ENCODE data around the gene AK9. TPM values are rescaled to one million over a fixed set of nuclear protein-coding genes. Genes with fewer than 3 reads are reported as not detected.

Gene AK9
- total RNA-seq, 2 donors from 2014 or later: 10.4 to 12.3 TPM

DNA sequence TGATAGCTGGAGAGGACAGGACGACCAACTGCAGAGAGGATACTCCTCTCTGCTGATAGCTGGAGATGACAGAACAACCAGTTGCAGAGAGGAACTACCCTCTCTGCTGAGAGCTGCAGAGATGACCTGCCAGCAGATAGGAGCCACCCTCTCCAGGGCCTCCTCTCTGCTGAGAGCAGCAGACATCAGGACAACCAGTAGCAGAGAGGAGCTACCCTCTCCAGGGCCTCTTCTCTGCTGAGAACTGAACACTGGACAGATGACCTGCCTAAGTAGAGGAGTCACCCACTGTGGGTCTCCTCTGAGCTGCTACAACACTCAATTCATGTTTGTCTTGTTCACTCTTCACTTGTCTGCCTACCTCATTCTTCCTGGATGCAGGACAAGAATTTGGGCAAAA lies 180.6 kb downstream of the AK9 start:
- DNase-seq (ENCODE audit: low spot score): no peak
- Histone ChIP-seq H3K4me1 (no peaks in the 10 kb centered on the region), H3K9me3 (no peaks in the 10 kb centered on the region), H3K27me3 (no peaks in the 10 kb centered on the region), H3K36me3 (no peaks in the 10 kb centered on the region), H3K4me3 (no peak overlapping the region), H3K27ac (no peak overlapping the region)
- TF ChIP-seq, protein P1, sequence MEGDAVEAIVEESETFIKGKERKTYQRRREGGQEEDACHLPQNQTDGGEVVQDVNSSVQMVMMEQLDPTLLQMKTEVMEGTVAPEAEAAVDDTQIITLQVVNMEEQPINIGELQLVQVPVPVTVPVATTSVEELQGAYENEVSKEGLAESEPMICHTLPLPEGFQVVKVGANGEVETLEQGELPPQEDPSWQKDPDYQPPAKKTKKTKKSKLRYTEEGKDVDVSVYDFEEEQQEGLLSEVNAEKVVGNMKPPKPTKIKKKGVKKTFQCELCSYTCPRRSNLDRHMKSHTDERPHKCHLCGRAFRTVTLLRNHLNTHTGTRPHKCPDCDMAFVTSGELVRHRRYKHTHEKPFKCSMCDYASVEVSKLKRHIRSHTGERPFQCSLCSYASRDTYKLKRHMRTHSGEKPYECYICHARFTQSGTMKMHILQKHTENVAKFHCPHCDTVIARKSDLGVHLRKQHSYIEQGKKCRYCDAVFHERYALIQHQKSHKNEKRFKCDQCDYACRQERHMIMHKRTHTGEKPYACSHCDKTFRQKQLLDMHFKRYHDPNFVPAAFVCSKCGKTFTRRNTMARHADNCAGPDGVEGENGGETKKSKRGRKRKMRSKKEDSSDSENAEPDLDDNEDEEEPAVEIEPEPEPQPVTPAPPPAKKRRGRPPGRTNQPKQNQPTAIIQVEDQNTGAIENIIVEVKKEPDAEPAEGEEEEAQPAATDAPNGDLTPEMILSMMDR (IDR thresholded peaks at IDR 0.05): no peak

- TF ChIP-seq, protein P1 (IDR thresholded peaks at IDR 0.05): no peak
- Histone ChIP-seq H3K9me3 (no peaks in the 10 kb centered on the region), H3K4me3 (no peak overlapping the region), H3K4me1 (no peaks in the 10 kb centered on the region), H3K27me3 (no peaks in the 10 kb centered on the region), H3K36me3 (no peaks in the 10 kb centered on the region), H3K27ac (no peak overlapping the region)
- no peak for DNase-seq (ENCODE audit: low spot score)
These were observed 182.7 kb downstream of the AK9 start for GRCh38 chr6:109508166-109508860.

GRCh38 chr6:109507490-109508072 lies 183.4 kb downstream of the AK9 start:
- TF ChIP-seq, protein P1 (IDR thresholded peaks at IDR 0.05): no peak
- Histone ChIP-seq H3K4me3 (no peak overlapping the region), H3K4me1 (no peaks in the 10 kb centered on the region), H3K36me3 (no peaks in the 10 kb centered on the region), H3K27ac (no peak overlapping the region), H3K27me3 (no peaks in the 10 kb centered on the region), H3K9me3 (no peaks in the 10 kb centered on the region)
- DNase-seq (ENCODE audit: low spot score): no peak

GRCh38 chr6:109506841-109507240 lies 184.2 kb downstream of the AK9 start:
- Histone ChIP-seq H3K4me3 (no peak overlapping the region), H3K27me3 (no peaks in the 10 kb centered on the region), H3K4me1 (no peaks in the 10 kb centered on the region), H3K27ac (no peak overlapping the region), H3K9me3 (no peaks in the 10 kb centered on the region), H3K36me3 (no peaks in the 10 kb centered on the region)
- TF ChIP-seq, protein P1 (IDR thresholded peaks at IDR 0.05): no peak
- DNase-seq (ENCODE audit: low spot score): no peak

DNA sequence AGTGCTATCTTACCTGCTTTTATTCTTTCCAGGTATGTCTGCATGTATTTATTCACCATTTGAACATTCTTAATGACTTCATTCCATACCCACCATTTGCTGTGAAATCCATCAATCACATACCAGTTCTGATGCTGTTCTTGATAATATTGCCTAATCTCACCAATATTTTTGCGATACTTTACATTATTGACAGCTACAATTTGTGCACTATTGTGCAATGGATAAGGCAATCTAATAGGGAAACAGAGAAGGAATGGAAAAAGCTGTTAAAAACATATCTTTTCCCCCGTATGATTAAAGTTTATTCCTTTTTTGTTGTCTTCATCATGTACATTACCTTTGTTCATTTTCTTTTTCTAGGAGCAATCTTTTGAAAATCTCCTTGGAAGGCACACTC lies 184.7 kb downstream of the AK9 start:
- H3K27ac ChIP-seq: no peak overlapping the region
- no peaks in the 10 kb centered on the region for H3K9me3 ChIP-seq
- H3K36me3 ChIP-seq: no peaks in the 10 kb centered on the region
- H3K4me1 ChIP-seq: no peaks in the 10 kb centered on the region
- TF ChIP-seq, protein P1 (IDR thresholded peaks at IDR 0.05): no peak
- no peak overlapping the region for H3K4me3 ChIP-seq
- no peak for DNase-seq (ENCODE audit: low spot score)
- no peaks in the 10 kb centered on the region for H3K27me3 ChIP-seq
